ENCODE data around the gene TDP2. TPM values are rescaled to one million over a fixed set of nuclear protein-coding genes. Genes with fewer than 3 reads are reported as not detected.
"Not testable (repeated sequence)": the region's sequence is repeated elsewhere in the genome, so short reads cannot be mapped to it uniquely, and the experiment has no call there.

TDP2 gene
- total RNA-seq, 1 donor: 24.8 TPM

DNA sequence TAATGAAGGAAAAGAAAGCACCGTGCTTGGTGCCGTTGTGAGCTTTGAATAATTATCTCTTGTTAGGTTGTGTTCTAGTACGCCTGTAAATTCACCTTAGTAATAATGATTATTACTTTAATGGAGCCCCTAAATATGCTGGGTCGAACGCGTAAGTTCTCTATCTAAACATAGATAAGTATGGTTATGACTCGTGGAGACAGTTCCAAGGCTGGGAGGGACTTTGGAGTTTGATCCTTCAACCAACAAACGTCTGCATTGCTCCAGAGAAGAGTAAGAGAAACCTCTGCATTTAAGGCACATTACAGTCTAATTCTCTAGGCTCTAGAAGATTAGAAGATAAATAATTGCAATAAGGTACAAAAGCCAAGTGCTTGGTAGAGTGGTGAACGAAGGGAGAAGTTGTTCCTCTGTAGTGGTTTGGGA lies 692 bp upstream of the TDP2 start:
- Histone ChIP-seq H3K4me3 (ENCODE audit: low read length) (peak overlapping the region; percentile 95), H3K9me3 (ENCODE audit: low read depth, low read length) (no peaks in the 10 kb centered on the region), H3K27me3 (ENCODE audit: insufficient read depth, low read length) (no peaks in the 10 kb centered on the region), H3K4me1 (ENCODE audit: insufficient read depth, low read length) (peaks cover 42% of the 10 kb centered on the region)

DNA sequence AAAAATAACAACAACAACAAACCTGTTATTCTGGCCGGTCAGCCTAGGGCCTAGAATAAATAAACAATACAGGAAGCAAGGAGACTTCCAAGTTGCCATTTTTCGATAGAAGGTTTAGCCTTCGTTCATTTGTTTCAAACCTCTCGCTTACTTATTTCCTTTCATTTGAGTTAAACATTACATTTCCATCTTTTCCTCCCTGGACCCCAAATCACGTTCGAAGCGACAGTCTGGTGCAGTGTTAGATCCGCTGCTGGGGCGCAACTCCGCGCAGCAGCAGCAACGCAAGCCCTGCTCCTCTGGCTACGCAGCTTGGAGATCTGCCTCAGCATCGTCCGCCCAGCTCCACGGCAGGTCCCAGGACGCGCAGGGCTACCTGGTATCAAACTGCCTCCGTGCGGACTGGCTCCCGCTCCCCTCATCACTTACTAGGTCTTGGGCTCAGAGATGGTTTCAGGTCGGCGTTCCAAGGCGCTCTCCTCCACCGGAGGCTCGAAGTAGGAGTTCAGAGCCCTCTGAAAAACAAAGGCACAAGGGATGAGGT lies 530 bp downstream of the TDP2 start:
- H3K27me3 ChIP-seq (ENCODE audit: insufficient read depth, low read length): no peaks in the 10 kb centered on the region
- H3K4me1 ChIP-seq (ENCODE audit: insufficient read depth, low read length): peaks cover 42% of the 10 kb centered on the region
- H3K9me3 ChIP-seq (ENCODE audit: low read depth, low read length): no peaks in the 10 kb centered on the region
- peak overlapping the region; percentile 95 for H3K4me3 ChIP-seq (ENCODE audit: low read length)

DNA sequence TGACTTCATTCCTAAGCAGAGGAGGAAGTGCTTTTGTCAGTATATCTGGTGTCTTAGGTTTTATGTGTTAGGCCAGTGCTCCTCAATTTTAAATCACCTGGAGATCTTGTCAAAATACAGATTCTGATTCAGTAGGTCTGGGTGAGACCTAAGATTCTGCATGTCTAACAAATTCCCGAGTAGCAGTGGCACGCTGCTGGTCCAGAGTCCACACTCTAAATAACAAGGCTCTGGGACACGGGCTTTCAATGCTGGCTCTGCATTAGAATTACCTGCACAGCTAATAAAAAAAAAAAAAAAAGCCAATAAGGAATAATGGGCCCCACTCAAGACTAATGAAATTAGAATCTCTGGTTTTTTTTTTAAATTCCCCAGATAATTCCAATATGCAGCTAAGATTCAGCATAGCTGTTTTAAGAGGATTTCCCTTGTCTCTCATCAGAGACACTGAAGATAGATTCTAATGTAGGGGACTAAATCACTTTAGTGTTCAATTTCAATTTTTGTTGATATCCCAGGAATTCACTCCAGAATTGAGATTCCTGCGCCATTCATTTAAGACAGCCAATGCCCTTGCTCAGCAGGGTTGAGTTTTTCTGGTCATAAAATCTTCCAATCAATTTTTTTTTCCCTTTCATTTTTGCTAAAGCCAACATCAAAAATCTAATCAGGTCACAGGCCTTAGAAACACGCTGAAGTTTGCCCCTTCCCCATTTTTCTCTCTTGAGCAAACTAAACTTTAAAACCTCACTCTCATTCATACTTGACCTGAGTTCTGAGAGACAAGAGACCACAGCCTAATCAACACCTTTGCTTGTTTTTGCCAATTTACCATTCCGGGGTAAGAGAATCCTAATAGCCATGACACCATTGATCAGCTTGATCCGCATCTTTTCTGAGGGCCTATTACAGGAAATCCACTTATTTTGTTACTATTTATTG lies 2.4 kb downstream of the TDP2 start:
- Histone ChIP-seq H3K4me3 (ENCODE audit: low read length) (no peak overlapping the region), H3K9me3 (ENCODE audit: low read depth, low read length) (no peaks in the 10 kb centered on the region), H3K27me3 (ENCODE audit: insufficient read depth, low read length) (no peaks in the 10 kb centered on the region), H3K4me1 (ENCODE audit: insufficient read depth, low read length) (peaks cover 46% of the 10 kb centered on the region)

DNA sequence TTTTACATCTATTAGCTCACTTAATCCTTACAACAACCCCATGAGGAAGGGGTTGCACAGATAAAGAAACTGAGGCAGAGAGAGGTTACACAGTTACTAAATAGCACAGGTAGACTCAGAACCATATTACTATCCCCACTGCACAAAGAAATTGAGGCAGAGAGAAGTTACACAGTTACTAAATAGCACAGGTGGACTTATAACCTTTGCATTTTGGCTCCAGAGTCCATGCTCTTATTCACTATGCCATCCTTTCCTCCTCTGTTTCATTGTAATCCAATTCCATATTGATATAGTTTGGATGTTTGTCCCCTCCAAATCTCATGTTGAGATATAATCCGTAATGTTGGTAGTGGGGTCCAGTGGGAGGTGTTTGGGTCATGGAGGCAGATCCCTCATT lies 3.5 kb downstream of the TDP2 start:
- peaks cover 47% of the 10 kb centered on the region for H3K4me1 ChIP-seq (ENCODE audit: insufficient read depth, low read length)
- H3K27me3 ChIP-seq (ENCODE audit: insufficient read depth, low read length): no peaks in the 10 kb centered on the region
- H3K4me3 ChIP-seq (ENCODE audit: low read length): no peak overlapping the region
- H3K9me3 ChIP-seq (ENCODE audit: low read depth, low read length): no peaks in the 10 kb centered on the region

DNA sequence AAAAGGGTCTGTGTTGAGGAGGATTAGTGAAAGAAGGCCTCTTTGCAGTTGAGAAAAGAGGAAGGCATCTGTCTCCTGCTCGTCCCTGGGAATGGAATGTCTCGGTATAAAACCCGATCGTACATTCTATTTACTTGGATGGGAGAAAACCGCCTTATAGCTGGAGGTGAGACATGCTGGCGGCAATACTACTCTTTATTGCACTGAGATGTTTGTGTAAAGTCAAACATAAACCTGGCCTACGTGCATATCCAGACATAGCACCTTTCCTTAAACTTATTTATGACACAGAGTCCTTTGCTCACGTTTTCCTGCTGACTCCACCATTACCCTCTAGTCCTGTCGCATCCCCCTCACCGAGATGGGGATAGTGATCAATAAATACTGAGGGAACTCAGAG lies 4.5 kb downstream of the TDP2 start:
- no peak overlapping the region for H3K4me3 ChIP-seq (ENCODE audit: low read length)

DNA sequence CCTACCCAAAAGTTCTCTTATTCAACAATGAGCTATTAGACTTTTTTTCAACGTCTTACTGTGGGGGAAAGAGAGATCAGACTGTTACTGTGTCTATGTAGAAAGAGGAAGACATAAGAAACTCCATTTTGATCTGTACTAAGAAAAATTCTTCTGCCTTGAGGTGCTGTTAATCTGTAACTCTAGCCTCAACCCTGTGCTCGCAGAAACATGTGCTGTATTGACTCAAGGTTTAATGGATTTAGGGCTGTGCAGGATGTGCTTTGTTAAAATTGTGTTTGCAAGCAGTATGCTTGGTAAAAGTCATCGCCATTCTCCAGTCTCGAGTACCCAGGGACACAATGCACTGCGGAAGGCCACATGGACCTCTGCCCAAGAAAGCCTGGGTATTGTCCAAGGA lies 4.9 kb downstream of the TDP2 start:
- not testable (repeated sequence) for H3K27me3 ChIP-seq (ENCODE audit: insufficient read depth, low read length); H3K9me3 ChIP-seq (ENCODE audit: low read depth, low read length); H3K4me3 ChIP-seq (ENCODE audit: low read length)
- H3K4me1 ChIP-seq (ENCODE audit: insufficient read depth, low read length): peaks cover 37% of the 10 kb centered on the region

More for the DNA sequence above, 4.5 kb downstream of the TDP2 start:
- H3K27me3 ChIP-seq (ENCODE audit: insufficient read depth, low read length): no peaks in the 10 kb centered on the region
- peaks cover 37% of the 10 kb centered on the region for H3K4me1 ChIP-seq (ENCODE audit: insufficient read depth, low read length)
- no peaks in the 10 kb centered on the region for H3K9me3 ChIP-seq (ENCODE audit: low read depth, low read length)

DNA sequence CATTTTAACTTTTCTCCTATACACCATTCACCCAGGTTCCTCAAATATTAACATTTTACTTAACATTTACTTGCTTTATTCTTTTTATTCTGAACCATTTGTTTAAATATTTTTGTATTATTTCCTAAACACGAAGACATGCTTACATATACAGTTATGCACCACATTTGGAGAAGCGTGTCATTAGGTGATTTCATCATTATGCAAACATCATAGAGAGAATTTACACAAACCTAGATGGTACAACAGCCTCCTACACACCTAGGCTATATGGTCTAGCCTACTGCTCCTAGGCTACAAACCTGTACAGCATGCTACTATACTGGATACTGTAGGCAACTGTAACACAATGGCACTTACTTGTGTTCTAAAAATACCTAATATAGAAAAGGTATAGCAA lies 6.6 kb downstream of the TDP2 start:
- no peaks in the 10 kb centered on the region for H3K9me3 ChIP-seq (ENCODE audit: low read depth, low read length)
- H3K4me1 ChIP-seq (ENCODE audit: insufficient read depth, low read length): peaks cover 28% of the 10 kb centered on the region
- H3K4me3 ChIP-seq (ENCODE audit: low read length): no peak overlapping the region
- no peaks in the 10 kb centered on the region for H3K27me3 ChIP-seq (ENCODE audit: insufficient read depth, low read length)

DNA sequence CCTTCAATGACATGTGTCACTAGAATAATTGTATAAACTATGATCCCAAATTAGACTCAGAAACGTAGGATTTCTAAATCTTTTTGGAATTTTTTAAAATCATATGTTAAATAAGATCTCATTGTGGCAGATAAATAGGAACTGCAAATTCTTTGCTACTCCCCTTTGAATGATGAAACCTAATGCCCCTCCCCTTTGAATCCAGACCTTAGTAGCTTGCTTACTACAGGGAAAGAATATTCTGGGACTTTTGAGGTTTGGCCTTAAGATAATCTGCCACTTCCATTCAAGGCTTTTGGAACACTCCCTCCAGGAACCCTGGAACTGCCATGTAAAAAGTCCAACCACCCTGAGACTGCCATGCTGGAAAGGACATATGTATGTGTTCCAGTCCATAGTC lies 7.1 kb downstream of the TDP2 start:
- Histone ChIP-seq H3K9me3 (ENCODE audit: low read depth, low read length) (no peaks in the 10 kb centered on the region), H3K4me1 (ENCODE audit: insufficient read depth, low read length) (peaks cover 23% of the 10 kb centered on the region), H3K27me3 (ENCODE audit: insufficient read depth, low read length) (no peaks in the 10 kb centered on the region), H3K4me3 (ENCODE audit: low read length) (no peak overlapping the region)

DNA sequence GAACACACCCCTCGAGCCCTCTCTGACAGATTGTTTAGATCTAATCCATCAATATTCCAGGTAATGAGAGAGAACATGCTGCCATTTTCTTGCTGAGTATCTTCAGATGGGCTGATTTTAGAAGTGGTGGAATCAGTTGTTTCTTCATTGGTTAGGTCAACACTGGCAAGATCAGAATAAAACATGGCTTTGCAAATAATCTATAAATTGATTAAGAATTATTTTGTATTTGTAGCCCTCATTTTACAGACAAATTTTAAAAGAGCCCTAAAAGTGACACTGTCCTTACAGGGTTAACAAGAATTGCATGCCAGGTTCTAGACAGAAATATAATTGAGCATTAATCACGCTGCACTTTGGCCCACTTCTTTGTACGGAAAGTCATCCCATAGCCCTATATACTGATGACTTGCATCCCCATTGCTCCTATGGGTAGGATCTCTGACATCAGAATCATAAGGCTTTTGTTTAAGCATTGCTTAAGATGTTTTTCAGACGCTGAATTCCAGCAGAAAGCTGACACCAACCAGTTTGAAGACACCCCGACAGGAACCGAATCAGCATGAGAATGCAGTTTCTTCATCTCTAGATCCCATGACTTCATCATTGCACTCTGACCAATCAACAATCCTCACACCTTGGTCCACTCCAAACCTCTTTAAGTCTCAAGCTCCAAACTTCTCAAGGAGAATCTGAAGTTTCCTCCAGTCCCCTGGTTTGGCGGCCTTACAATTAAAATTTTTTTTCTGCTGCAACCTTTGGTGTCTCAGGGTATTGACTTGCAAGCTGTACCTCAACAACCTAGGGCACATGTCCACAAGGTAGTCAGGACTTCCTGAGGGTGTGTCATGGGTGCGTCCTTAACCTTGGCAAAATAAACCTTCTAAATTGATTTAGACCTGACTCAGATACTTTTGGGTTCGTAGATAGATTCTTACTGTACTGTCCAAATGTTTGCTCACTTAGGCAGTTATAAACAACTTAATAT lies 7.8 kb downstream of the TDP2 start:
- no peaks in the 10 kb centered on the region for H3K9me3 ChIP-seq (ENCODE audit: low read depth, low read length)

DNA sequence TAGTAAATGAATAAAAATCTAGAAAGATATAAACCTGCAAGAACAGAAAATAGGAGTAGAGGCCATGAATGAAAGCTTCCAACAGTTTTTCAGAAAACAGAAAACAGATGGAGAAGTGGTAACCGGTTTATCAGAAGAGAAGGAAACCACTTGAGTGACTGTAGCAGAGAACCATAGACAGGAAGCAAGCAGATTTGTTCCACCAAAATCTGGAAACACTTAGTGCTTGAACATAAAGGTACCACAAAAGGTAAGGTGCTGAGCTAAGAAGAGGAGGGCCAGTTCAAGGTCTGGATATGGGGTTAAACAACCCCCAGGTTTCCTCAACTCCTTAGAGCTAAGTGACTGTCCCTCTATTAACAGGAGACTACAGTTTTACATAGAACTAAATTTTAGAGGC lies 11.5 kb downstream of the TDP2 start:
- no peaks in the 10 kb centered on the region for H3K27me3 ChIP-seq (ENCODE audit: insufficient read depth, low read length)

More for the DNA sequence above, 7.8 kb downstream of the TDP2 start:
- Histone ChIP-seq H3K4me3 (ENCODE audit: low read length) (no peak overlapping the region), H3K27me3 (ENCODE audit: insufficient read depth, low read length) (no peaks in the 10 kb centered on the region), H3K4me1 (ENCODE audit: insufficient read depth, low read length) (peaks cover 16% of the 10 kb centered on the region)

DNA sequence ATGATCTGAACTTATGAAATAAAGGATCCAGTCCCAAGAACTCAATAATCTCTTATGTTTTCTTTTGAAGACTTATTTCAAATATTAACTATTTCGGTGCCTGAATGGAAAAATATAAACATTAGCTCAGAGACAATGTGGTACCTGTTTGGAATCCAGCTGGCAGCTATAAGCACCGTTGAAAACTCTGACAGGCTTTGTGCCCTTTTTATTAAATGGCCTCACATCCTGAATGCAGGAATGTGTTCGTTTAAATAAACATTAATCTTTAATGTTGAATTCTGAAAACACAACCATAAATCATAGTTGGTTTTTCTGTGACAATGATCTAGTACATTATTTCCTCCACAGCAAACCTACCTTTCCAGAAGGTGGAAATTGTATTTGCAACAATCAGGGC lies 16.3 kb downstream of the TDP2 start:
- Histone ChIP-seq H3K4me1 (ENCODE audit: insufficient read depth, low read length) (peaks cover 12% of the 10 kb centered on the region), H3K27me3 (ENCODE audit: insufficient read depth, low read length) (peaks cover 1% of the 10 kb centered on the region), H3K4me3 (ENCODE audit: low read length) (no peak overlapping the region), H3K9me3 (ENCODE audit: low read depth, low read length) (no peaks in the 10 kb centered on the region)

More for the DNA sequence above, 11.5 kb downstream of the TDP2 start:
- H3K4me1 ChIP-seq (ENCODE audit: insufficient read depth, low read length): peaks cover 16% of the 10 kb centered on the region
- H3K9me3 ChIP-seq (ENCODE audit: low read depth, low read length): no peaks in the 10 kb centered on the region
- no peak overlapping the region for H3K4me3 ChIP-seq (ENCODE audit: low read length)

DNA sequence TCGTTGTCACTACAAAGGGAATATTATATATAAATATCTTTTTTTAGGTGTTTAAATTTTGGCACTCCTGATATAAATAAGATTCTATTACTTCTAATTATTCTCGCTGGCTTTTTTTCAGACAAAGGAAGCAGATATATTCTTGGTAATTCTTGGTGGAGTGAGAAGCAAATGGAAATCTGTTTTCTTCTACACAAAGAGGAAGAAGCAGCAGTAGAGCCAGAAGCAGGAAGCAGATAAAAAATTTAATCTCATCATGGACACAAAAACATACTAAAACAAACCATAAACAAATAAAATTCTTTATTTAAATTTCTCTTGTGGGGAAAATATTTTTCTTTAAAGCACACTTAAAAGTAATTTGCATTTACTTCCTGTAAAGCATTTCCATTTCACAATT lies 17.0 kb downstream of the TDP2 start:
- no peaks in the 10 kb centered on the region for H3K9me3 ChIP-seq (ENCODE audit: low read depth, low read length)
- H3K4me3 ChIP-seq (ENCODE audit: low read length): no peak overlapping the region
- peaks cover 10% of the 10 kb centered on the region for H3K4me1 ChIP-seq (ENCODE audit: insufficient read depth, low read length)
- peaks cover 7% of the 10 kb centered on the region for H3K27me3 ChIP-seq (ENCODE audit: insufficient read depth, low read length)

DNA sequence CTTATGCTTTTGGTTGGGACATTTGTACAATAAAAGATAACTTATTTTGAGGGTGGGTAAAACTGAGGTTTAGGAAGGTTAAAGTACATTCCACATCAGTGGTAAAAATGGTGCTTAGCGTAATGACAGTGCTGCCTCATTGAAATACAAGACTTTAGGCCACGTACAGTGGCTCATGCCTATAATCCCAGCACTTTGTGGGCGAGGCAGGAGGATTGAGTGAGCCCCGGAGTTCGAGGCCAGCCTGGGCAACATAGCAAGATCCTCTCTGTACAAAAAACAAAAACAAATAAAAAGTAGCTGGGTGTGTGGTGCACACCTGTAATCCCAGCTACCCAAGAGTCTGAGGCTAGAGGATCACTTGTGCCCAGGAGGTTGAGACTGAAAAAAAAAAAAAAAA lies 18.4 kb downstream of the TDP2 start:
- Histone ChIP-seq H3K27me3 (ENCODE audit: insufficient read depth, low read length) (peaks cover 18% of the 10 kb centered on the region), H3K4me3 (ENCODE audit: low read length) (no peak overlapping the region), H3K4me1 (ENCODE audit: insufficient read depth, low read length) (peaks cover 10% of the 10 kb centered on the region), H3K9me3 (ENCODE audit: low read depth, low read length) (no peaks in the 10 kb centered on the region)

DNA sequence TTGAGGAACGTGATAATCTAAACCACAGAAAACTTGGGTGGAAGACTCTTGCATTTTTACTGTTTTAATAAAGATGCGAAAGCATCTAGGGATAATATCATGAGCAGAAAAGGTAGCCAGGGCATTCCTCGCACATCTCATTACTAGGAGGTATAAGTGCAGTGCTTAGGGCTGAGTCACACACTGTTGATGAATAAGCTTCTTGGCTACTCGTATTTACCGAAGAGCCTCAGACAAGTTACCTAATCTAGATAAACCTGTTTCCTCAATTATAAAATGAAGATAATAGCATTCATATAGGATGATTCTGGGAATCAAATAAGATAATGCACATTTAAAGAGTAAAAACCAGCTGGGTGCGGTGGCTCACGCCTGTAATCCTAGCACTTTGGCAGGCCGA lies 19.9 kb downstream of the TDP2 start:
- no peaks in the 10 kb centered on the region for H3K9me3 ChIP-seq (ENCODE audit: low read depth, low read length)
- peaks cover 24% of the 10 kb centered on the region for H3K27me3 ChIP-seq (ENCODE audit: insufficient read depth, low read length)
- peaks cover 10% of the 10 kb centered on the region for H3K4me1 ChIP-seq (ENCODE audit: insufficient read depth, low read length)
- H3K4me3 ChIP-seq (ENCODE audit: low read length): no peak overlapping the region

DNA sequence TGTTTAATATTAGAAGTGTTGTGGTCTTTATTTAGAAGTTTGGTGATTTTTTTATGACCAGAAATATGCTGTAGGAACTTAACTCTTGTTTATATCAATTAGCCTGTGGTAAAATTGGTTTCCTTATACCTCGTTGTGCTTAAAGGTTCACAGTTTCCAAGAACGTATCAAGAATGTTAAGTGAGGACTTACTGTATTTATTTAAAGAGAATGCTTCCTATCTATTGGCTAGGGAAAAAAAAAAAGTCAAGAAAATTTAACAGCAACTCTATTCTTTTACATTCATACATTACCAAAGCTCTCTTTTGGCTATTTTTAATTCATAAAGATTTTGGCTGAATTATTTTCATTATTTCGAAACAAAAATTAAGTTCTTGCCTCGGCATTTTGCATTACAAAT lies 22.3 kb downstream of the TDP2 start:
- H3K4me3 ChIP-seq (ENCODE audit: low read length): no peak overlapping the region
- peaks cover 24% of the 10 kb centered on the region for H3K27me3 ChIP-seq (ENCODE audit: insufficient read depth, low read length)
- peaks cover 10% of the 10 kb centered on the region for H3K4me1 ChIP-seq (ENCODE audit: insufficient read depth, low read length)
- H3K9me3 ChIP-seq (ENCODE audit: low read depth, low read length): no peaks in the 10 kb centered on the region
